DOHH2 (cell line): ENCODE results near the gene GYPC.

Experiments
- H3F3A ChIP-seq: fragments of 200-600 bp; sonication (generic), shearing (Covaris generic); 2 replicates; pipeline ENCODE4 v1.6.0; 2016; ENCODE audit warnings: antibody characterized with exemption, mild to moderate bottlenecking; ENCODE audit not compliant: control insufficient read depth, insufficient read depth
- H3K27ac ChIP-seq: fragments of 200-600 bp; sonication (generic); 2 replicates; pipeline ENCODE4 v1.5.1; 2014; ENCODE audit warnings: low read depth, mild to moderate bottlenecking, low read length, moderate library complexity
- H3K27me3 ChIP-seq: fragments of 200-600 bp; sonication (generic); 2 replicates; pipeline ENCODE4 v1.6.1; 2014; ENCODE audit warnings: mild to moderate bottlenecking, low read length, mixed read lengths; ENCODE audit not compliant: control insufficient read depth
- H3K36me3 ChIP-seq: fragments of 200-600 bp; sonication (generic); 2 replicates; pipeline ENCODE4 v1.6.1; 2014; ENCODE audit warnings: mild to moderate bottlenecking, low read length, moderate library complexity, mixed read lengths; ENCODE audit not compliant: control insufficient read depth
- H3K4me1 ChIP-seq: fragments of 200-600 bp; sonication (generic); 2 replicates; pipeline ENCODE4 v1.6.1; 2014; ENCODE audit warnings: mild to moderate bottlenecking, low read length, mixed read lengths; ENCODE audit not compliant: control insufficient read depth
- H3K4me2 ChIP-seq: fragments of 200-600 bp; sonication (generic); 2 replicates; pipeline ENCODE4 v1.6.0; 2014; ENCODE audit warnings: mild to moderate bottlenecking, low read length, moderate library complexity
- H3K4me3 ChIP-seq: fragments of 200-600 bp; sonication (generic); 2 replicates; pipeline ENCODE4 v1.5.1; 2014; ENCODE audit warnings: mild to moderate bottlenecking, low read length, mixed read lengths
- H3K79me2 ChIP-seq: fragments of 200-600 bp; sonication (generic); 2 replicates; pipeline ENCODE4 v1.6.1; 2014; ENCODE audit warnings: mild to moderate bottlenecking, low read length, mixed read lengths; ENCODE audit not compliant: control insufficient read depth
- H3K9me2 ChIP-seq: fragments of 200-600 bp; sonication (generic); replicated peaks from 2 replicates; pipeline ENCODE4 v1.6.1; 2014; ENCODE audit warnings: mild to moderate bottlenecking, low read length, mixed read lengths; ENCODE audit not compliant: control insufficient read depth
- H3K9me3 ChIP-seq: fragments of 200-600 bp; sonication (generic); 2 replicates; pipeline ENCODE4 v1.6.1; 2014; ENCODE audit warnings: antibody characterized with exemption, low read length, mixed read lengths; ENCODE audit not compliant: control insufficient read depth, insufficient read depth
- H4K20me1 ChIP-seq: fragments of 200-600 bp; sonication (generic); 2 replicates; pipeline ENCODE4 v1.6.0; 2014; ENCODE audit warnings: low read depth, mild to moderate bottlenecking, antibody characterized with exemption, low read length, moderate library complexity; ENCODE audit not compliant: control insufficient read depth, insufficient read depth
- EZH2phosphoT487 ChIP-seq: fragments of 200-600 bp; sonication (generic); IDR thresholded peaks from 2 replicates; pipeline ENCODE4 v1.6.1; 2017; ENCODE audit warnings: borderline replicate concordance, mild to moderate bottlenecking, antibody characterized with exemption, low read length, moderate library complexity, mixed read lengths
- TF ChIP-seq, protein P1 (sequence below): fragments of 200-600 bp; sonication (generic); IDR thresholded peaks from one replicate; pipeline ENCODE4 v1.5.1; 2014; ENCODE audit warnings: antibody characterized with exemption, mild to moderate bottlenecking, low read depth, low read length; ENCODE audit not compliant: poor library complexity, severe bottlenecking

The GYPC gene

DNA sequence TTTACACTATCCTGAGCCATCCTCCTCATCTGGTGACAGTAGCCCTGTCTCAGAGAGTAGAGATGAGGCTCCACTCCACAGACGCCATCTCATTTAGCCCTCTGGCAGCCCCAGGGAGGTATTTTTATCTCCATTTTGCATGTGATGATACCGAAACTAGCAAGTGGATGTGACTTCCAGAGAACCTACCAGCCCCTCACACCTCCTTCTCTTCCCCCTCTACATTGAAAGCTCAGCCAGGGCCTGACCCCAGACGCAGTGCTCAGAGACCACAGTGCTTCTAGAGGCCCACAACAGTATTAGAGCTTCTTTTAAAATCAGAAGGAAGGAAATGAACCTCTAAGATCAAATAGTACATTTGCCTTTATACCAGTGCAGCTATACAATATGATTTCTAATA, 8.3 kb downstream of the GYPC start:
- peaks cover 72% of the 10 kb centered on the region for H3K4me1 ChIP-seq
- no peaks in the 10 kb centered on the region for H3K9me3 ChIP-seq
- H3F3A ChIP-seq, result peaks cover 12% of the 10 kb centered on the region; the same call in 1 of the 2 replicates
- H3K4me3 ChIP-seq, result peak overlapping the region; percentile 67
- no peaks in the 10 kb centered on the region for H3K9me2 ChIP-seq
- H3K36me3 ChIP-seq, result peaks cover 59% of the 10 kb centered on the region
- peaks cover 100% of the 10 kb centered on the region for H3K79me2 ChIP-seq
- TF ChIP-seq, protein P1, sequence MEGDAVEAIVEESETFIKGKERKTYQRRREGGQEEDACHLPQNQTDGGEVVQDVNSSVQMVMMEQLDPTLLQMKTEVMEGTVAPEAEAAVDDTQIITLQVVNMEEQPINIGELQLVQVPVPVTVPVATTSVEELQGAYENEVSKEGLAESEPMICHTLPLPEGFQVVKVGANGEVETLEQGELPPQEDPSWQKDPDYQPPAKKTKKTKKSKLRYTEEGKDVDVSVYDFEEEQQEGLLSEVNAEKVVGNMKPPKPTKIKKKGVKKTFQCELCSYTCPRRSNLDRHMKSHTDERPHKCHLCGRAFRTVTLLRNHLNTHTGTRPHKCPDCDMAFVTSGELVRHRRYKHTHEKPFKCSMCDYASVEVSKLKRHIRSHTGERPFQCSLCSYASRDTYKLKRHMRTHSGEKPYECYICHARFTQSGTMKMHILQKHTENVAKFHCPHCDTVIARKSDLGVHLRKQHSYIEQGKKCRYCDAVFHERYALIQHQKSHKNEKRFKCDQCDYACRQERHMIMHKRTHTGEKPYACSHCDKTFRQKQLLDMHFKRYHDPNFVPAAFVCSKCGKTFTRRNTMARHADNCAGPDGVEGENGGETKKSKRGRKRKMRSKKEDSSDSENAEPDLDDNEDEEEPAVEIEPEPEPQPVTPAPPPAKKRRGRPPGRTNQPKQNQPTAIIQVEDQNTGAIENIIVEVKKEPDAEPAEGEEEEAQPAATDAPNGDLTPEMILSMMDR, result no peak
- TF ChIP-seq EZH2phosphoT487, result no peak
- peaks cover 4% of the 10 kb centered on the region; the same call in 1 of the 2 replicates for H4K20me1 ChIP-seq
- H3K27me3 ChIP-seq, result no peaks in the 10 kb centered on the region
- H3K4me2 ChIP-seq, result peak overlapping the region; percentile 79
- peak overlapping the region; percentile 86 for H3K27ac ChIP-seq

DNA sequence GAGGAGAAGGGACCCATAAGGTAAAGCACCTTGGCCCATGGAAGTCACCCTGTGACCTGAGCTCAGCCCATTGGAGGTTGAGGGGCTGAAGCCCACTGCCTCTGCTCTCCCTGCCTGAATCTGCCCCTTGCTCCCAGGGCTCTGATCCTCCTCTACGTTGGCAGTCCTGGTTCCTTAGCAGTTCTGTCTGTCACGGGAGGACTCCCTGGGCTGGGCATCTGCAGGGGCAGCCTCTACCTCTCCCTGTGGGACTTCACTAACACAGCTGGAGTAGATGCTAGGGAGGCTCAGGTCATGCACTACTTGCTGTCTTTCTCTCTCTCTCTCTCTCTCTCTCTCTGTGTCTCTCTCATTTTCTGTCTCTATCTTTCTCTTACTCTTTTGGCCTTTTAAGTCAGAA, 8.7 kb downstream of the GYPC start:
- Histone ChIP-seq H3K36me3 (peaks cover 57% of the 10 kb centered on the region), H3K27me3 (no peaks in the 10 kb centered on the region), H3K9me3 (no peaks in the 10 kb centered on the region), H3K4me1 (peaks cover 68% of the 10 kb centered on the region), H3F3A (peaks cover 12% of the 10 kb centered on the region; the same call in 1 of the 2 replicates), H4K20me1 (peaks cover 4% of the 10 kb centered on the region; the same call in 1 of the 2 replicates), H3K4me2 (peak overlapping the region; percentile 79), H3K79me2 (peaks cover 100% of the 10 kb centered on the region), H3K27ac (peak overlapping the region; percentile 86), H3K9me2 (no peaks in the 10 kb centered on the region), H3K4me3 (peak overlapping the region; percentile 67)
- TF ChIP-seq, protein P1, result no peak
- no peak for TF ChIP-seq EZH2phosphoT487

DNA sequence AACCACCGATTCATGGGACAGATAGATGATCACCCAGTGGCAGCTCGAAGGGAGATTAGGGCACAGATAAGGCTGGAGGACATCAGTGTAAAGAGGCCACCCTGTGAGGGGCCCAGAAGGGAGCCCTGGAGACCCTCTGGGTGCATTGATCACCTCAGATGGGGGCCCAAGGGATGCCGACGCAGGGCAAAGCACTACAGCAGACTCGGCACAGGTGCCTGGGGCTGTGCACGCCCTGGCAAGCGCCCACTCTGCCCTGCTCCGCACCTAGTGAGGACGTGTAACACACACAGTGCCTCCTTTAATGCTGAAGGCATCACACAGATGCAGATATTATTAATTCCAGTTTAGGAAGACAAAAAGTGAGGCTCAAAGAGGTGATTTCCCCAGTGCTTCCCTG, 9.5 kb downstream of the GYPC start:
- TF ChIP-seq, protein P1, result no peak
- TF ChIP-seq EZH2phosphoT487, result no peak
- peak overlapping the region; percentile 7; the same call in 1 of the 2 replicates for H3K4me3 ChIP-seq
- no peaks in the 10 kb centered on the region for H3K9me3 ChIP-seq
- peaks cover 100% of the 10 kb centered on the region for H3K79me2 ChIP-seq
- H3K27me3 ChIP-seq, result no peaks in the 10 kb centered on the region
- peaks cover 12% of the 10 kb centered on the region; the same call in 1 of the 2 replicates for H3F3A ChIP-seq
- peaks cover 57% of the 10 kb centered on the region for H3K36me3 ChIP-seq
- peak overlapping the region; percentile 86; the same call in 1 of the 2 replicates for H3K27ac ChIP-seq
- H4K20me1 ChIP-seq, result peaks cover 4% of the 10 kb centered on the region; the same call in 1 of the 2 replicates
- H3K4me2 ChIP-seq, result peak overlapping the region; percentile 79
- H3K9me2 ChIP-seq, result no peaks in the 10 kb centered on the region
- peaks cover 60% of the 10 kb centered on the region for H3K4me1 ChIP-seq
